HCT116 (cell line): Measurements from ENCODE around the gene ZNF536.

Source experiments
- EGR1 ChIP-seq: IDR thresholded peaks from 2 replicates; pipeline ENCODE4 v1.6.1; 2012; ENCODE audit warnings: low read depth
- EZH2 ChIP-seq: fragments of 200-600 bp; sonication (generic); IDR thresholded peaks from 2 replicates; pipeline ENCODE4 v1.6.1; 2017; ENCODE audit warnings: antibody characterized with exemption, mixed run types
- EZH2phosphoT487 ChIP-seq: fragments of 200-600 bp; IDR thresholded peaks from 2 replicates; pipeline ENCODE4 v1.6.1; 2018; ENCODE audit warnings: antibody characterized with exemption, borderline replicate concordance
- FOSL1 ChIP-seq: IDR thresholded peaks from 2 replicates; pipeline ENCODE4 v1.6.1; 2012; ENCODE audit warnings: low read depth
- MAX ChIP-seq: IDR thresholded peaks from 2 replicates; pipeline ENCODE4 v1.6.1; 2012
- POLR2A ChIP-seq: IDR thresholded peaks from 2 replicates; pipeline ENCODE4 v1.7.0; 2011; ENCODE audit warnings: borderline replicate concordance; ENCODE audit not compliant: insufficient read depth, insufficient read length; ENCODE audit errors: extremely low read depth
- POLR2AphosphoS5 ChIP-seq: IDR thresholded peaks from 2 replicates; pipeline ENCODE4 v1.6.1; 2011; ENCODE audit warnings: mild to moderate bottlenecking, low read depth, low read length, moderate library complexity
- RAD21 ChIP-seq: IDR thresholded peaks from 2 replicates; pipeline ENCODE4 v1.6.1; 2012; ENCODE audit warnings: low read depth, mild to moderate bottlenecking
- REST ChIP-seq: IDR thresholded peaks from 2 replicates; pipeline ENCODE4 v1.6.1; 2012; ENCODE audit warnings: low read depth
- ZFX ChIP-seq: fragments of 450-650 bp; IDR thresholded peaks from 2 replicates; pipeline ENCODE4 v1.6.1; 2017
- ZNF274 ChIP-seq: fragments of 200-500 bp; sonication (Bioruptor generic); IDR thresholded peaks from 2 replicates; pipeline ENCODE4 v1.6.1; 2014; ENCODE audit warnings: mild to moderate bottlenecking, low read depth, low read length, inconsistent platforms
- TF ChIP-seq, protein P1 (sequence below), 3 experiments: fragments of 200-600 bp in 1 of 3; sonication (generic) in 1 of 3; IDR thresholded peaks in 2 of 3; conservative IDR thresholded peaks in 1 of 3; 2 replicates each; pipeline ENCODE4 v1.5.1; 2012 to 2017; ENCODE audit warnings: low read depth in 2 of 3, low read length in 2 of 3, antibody characterized with exemption in 1 of 3, borderline replicate concordance in 1 of 3, control low read depth in 1 of 3, mild to moderate bottlenecking in 1 of 3, mixed read lengths in 1 of 3, mixed run types in 1 of 3, moderate library complexity in 1 of 3; ENCODE audit not compliant: insufficient read depth in 1 of 3
- TF ChIP-seq, protein P2 (sequence below): IDR thresholded peaks from 2 replicates; pipeline ENCODE4 v1.6.1; 2011; ENCODE audit warnings: mild to moderate bottlenecking, low read length, moderate library complexity; ENCODE audit not compliant: insufficient replicate concordance; ENCODE audit errors: extremely low read depth

- TF ChIP-seq, protein P1, sequence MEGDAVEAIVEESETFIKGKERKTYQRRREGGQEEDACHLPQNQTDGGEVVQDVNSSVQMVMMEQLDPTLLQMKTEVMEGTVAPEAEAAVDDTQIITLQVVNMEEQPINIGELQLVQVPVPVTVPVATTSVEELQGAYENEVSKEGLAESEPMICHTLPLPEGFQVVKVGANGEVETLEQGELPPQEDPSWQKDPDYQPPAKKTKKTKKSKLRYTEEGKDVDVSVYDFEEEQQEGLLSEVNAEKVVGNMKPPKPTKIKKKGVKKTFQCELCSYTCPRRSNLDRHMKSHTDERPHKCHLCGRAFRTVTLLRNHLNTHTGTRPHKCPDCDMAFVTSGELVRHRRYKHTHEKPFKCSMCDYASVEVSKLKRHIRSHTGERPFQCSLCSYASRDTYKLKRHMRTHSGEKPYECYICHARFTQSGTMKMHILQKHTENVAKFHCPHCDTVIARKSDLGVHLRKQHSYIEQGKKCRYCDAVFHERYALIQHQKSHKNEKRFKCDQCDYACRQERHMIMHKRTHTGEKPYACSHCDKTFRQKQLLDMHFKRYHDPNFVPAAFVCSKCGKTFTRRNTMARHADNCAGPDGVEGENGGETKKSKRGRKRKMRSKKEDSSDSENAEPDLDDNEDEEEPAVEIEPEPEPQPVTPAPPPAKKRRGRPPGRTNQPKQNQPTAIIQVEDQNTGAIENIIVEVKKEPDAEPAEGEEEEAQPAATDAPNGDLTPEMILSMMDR (IDR thresholded peaks at IDR 0.05 in 2 of 3, conservative IDR thresholded peaks at IDR 0.05 in 1 of 3; ENCODE audit: borderline replicate concordance in 1 of 3, insufficient read depth in 1 of 3, low read depth in 2 of 3, low read length in 2 of 3): no peak
- no peak for TF ChIP-seq RAD21
- no peak for TF ChIP-seq MAX
- TF ChIP-seq EZH2: no peak
- no peak for TF ChIP-seq REST
- TF ChIP-seq, protein P2, sequence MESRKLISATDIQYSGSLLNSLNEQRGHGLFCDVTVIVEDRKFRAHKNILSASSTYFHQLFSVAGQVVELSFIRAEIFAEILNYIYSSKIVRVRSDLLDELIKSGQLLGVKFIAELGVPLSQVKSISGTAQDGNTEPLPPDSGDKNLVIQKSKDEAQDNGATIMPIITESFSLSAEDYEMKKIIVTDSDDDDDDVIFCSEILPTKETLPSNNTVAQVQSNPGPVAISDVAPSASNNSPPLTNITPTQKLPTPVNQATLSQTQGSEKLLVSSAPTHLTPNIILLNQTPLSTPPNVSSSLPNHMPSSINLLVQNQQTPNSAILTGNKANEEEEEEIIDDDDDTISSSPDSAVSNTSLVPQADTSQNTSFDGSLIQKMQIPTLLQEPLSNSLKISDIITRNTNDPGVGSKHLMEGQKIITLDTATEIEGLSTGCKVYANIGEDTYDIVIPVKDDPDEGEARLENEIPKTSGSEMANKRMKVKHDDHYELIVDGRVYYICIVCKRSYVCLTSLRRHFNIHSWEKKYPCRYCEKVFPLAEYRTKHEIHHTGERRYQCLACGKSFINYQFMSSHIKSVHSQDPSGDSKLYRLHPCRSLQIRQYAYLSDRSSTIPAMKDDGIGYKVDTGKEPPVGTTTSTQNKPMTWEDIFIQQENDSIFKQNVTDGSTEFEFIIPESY: no peak
- no peak for TF ChIP-seq ZFX
- TF ChIP-seq ZNF274: no peak
- no peak for TF ChIP-seq POLR2A
- no peak for TF ChIP-seq EZH2phosphoT487
- no peak for TF ChIP-seq FOSL1
- TF ChIP-seq POLR2AphosphoS5: no peak
- TF ChIP-seq EGR1: no peak
These were observed 70.5 kb downstream of the ZNF536 start for GRCh38 chr19:30442674-30443073.
